CD4-positive, alpha-beta T cell treated with Interleukin-17A for 4 hours (primary cell): ENCODE data around the gene PRR5L.
A peak's percentile ranks its signal among the peaks of the same experiment; 100 is the strongest.

ENCODE experiments used
- DNase-seq: peaks from one replicate; pipeline ENCODE4 v3.0.0-alpha.2; 2020; ENCODE audit warnings: mixed read lengths

PRR5L gene

GRCh38 chr11:36447514-36447913 is 151.4 kb downstream of the PRR5L start:
- no peak for DNase-seq

GRCh38 chr11:36447947-36448346 is 151.9 kb downstream of the PRR5L start:
- DNase-seq: no peak

GRCh38 chr11:36449561-36450096 is 153.5 kb downstream of the PRR5L start:
- DNase-seq: no peak

GRCh38 chr11:36450110-36450572 is 154.1 kb downstream of the PRR5L start:
- no peak for DNase-seq

- DNase-seq: no peak
Observed at GRCh38 chr11:36451045-36451444, 155.0 kb downstream of the PRR5L start.

- DNase-seq: no peak
Observed at GRCh38 chr11:36451681-36452080, 155.6 kb downstream of the PRR5L start.

GRCh38 chr11:36452236-36452940 is 156.3 kb downstream of the PRR5L start:
- DNase-seq: peak; percentile 25

- DNase-seq: no peak
Observed at GRCh38 chr11:36452961-36453360, 156.9 kb downstream of the PRR5L start.

GRCh38 chr11:36453678-36454077 is 157.6 kb downstream of the PRR5L start:
- DNase-seq: no peak

- no peak for DNase-seq
Observed at GRCh38 chr11:36454551-36454940, 158.5 kb downstream of the PRR5L start.

- DNase-seq: no peak
Observed at GRCh38 chr11:36454941-36455631, 159.0 kb downstream of the PRR5L start.

- no peak for DNase-seq
Observed at GRCh38 chr11:36455658-36456111, 159.6 kb downstream of the PRR5L start.

GRCh38 chr11:36456156-36456555 is 160.1 kb downstream of the PRR5L start:
- no peak for DNase-seq

GRCh38 chr11:36458129-36458915 is 162.2 kb downstream of the PRR5L start:
- no peak for DNase-seq

- no peak for DNase-seq
Observed at GRCh38 chr11:36459046-36459445, 163.0 kb downstream of the PRR5L start.

- no peak for DNase-seq
Observed at GRCh38 chr11:36460220-36460619, 164.1 kb downstream of the PRR5L start.

GRCh38 chr11:36462321-36462720 is 166.2 kb downstream of the PRR5L start:
- DNase-seq: no peak

GRCh38 chr11:36463781-36464180 is 167.7 kb downstream of the PRR5L start:
- no peak for DNase-seq

GRCh38 chr11:36464720-36465119 is 168.6 kb downstream of the PRR5L start:
- DNase-seq: no peak

- DNase-seq: no peak
Observed at GRCh38 chr11:36465449-36466163, 169.5 kb downstream of the PRR5L start.

GRCh38 chr11:36467012-36467411 is 170.9 kb downstream of the PRR5L start:
- DNase-seq: no peak

GRCh38 chr11:36467916-36468315 is 171.8 kb downstream of the PRR5L start:
- no peak for DNase-seq

GRCh38 chr11:36469063-36469462 is 173.0 kb downstream of the PRR5L start:
- DNase-seq: no peak
